VCaP (cell line): Measurements from ENCODE around the gene ZNF536.
A peak's percentile ranks its signal among the peaks of the same experiment; 100 is the strongest.
"Not testable (repeated sequence)": the region's sequence is repeated elsewhere in the genome, so short reads cannot be mapped to it uniquely, and the experiment has no call there.

Source experiments
- H3K27ac ChIP-seq: fragments of 450-650 bp; 2 replicates; pipeline ENCODE4 v1.5.1; 2017
- CTCF ChIP-seq: fragments of 450-650 bp; conservative IDR thresholded peaks from 2 replicates; pipeline ENCODE4 v1.5.1; 2017; ENCODE audit warnings: mild to moderate bottlenecking, moderate library complexity

ZNF536 gene

GRCh38 chr19:30445385-30445784 lies 73.2 kb downstream of the ZNF536 start:
- TF ChIP-seq CTCF, result no peak
- no peak overlapping the region for H3K27ac ChIP-seq

GRCh38 chr19:30446120-30446519 lies 73.9 kb downstream of the ZNF536 start:
- not testable (repeated sequence) for H3K27ac ChIP-seq

GRCh38 chr19:30446850-30447552 lies 74.8 kb downstream of the ZNF536 start:
- no peak for TF ChIP-seq CTCF
- H3K27ac ChIP-seq, result no peak overlapping the region

GRCh38 chr19:30447553-30447870 lies 75.3 kb downstream of the ZNF536 start:
- no peak for TF ChIP-seq CTCF
- H3K27ac ChIP-seq, result no peak overlapping the region

- no peak for TF ChIP-seq CTCF
- no peak overlapping the region for H3K27ac ChIP-seq
Observed at GRCh38 chr19:30448386-30449077, 76.3 kb downstream of the ZNF536 start.

GRCh38 chr19:30449078-30449590 lies 77.0 kb downstream of the ZNF536 start:
- no peak overlapping the region for H3K27ac ChIP-seq
- no peak for TF ChIP-seq CTCF

GRCh38 chr19:30449673-30450072 lies 77.5 kb downstream of the ZNF536 start:
- no peak overlapping the region for H3K27ac ChIP-seq
- no peak for TF ChIP-seq CTCF

- peak overlapping the region; percentile 35; the same call in 1 of the 2 replicates for H3K27ac ChIP-seq
- no peak for TF ChIP-seq CTCF
Observed at GRCh38 chr19:30450100-30450499, 77.9 kb downstream of the ZNF536 start.
